SU-DHL-6 (cell line): ENCODE data around the gene BSND.

Source experiments
- H2AFZ ChIP-seq: fragments of 200-600 bp; sonication (generic); 2 replicates; pipeline ENCODE4 v1.6.1; 2014; ENCODE audit warnings: low read depth, mild to moderate bottlenecking, moderate library complexity, mixed read lengths, antibody characterized with exemption, low read length; ENCODE audit not compliant: severe bottlenecking
- H3F3A ChIP-seq: fragments of 200-600 bp; shearing (Covaris generic); 2 replicates; pipeline ENCODE4 v1.6.0; 2016; ENCODE audit warnings: antibody characterized with exemption, mild to moderate bottlenecking; ENCODE audit not compliant: insufficient read depth
- H3K27ac ChIP-seq: fragments of 200-600 bp; sonication (generic); 2 replicates; pipeline ENCODE4 v1.5.1; 2016; ENCODE audit warnings: low read depth, mild to moderate bottlenecking, low read length, moderate library complexity, mixed read lengths
- H3K27me3 ChIP-seq: fragments of 200-600 bp; sonication (generic), shearing (Covaris generic); 2 replicates; pipeline ENCODE4 v1.6.0; 2014; ENCODE audit warnings: mild to moderate bottlenecking, low read length
- H3K36me3 ChIP-seq: fragments of 200-600 bp; sonication (generic); 2 replicates; pipeline ENCODE4 v1.6.1; 2014; ENCODE audit warnings: mild to moderate bottlenecking, low read length, mixed read lengths
- H3K4me2 ChIP-seq: fragments of 300-600, 200-600 bp; shearing (Covaris generic), sonication (generic); 2 replicates; pipeline ENCODE4 v1.6.0; 2014; ENCODE audit warnings: low read length, low read depth, mild to moderate bottlenecking; ENCODE audit not compliant: poor library complexity, severe bottlenecking
- H3K4me3 ChIP-seq: fragments of 200-600 bp; sonication (generic); 2 replicates; pipeline ENCODE4 v1.5.1; 2014; ENCODE audit warnings: antibody characterized with exemption, low read length, mild to moderate bottlenecking, mixed read lengths; ENCODE audit not compliant: insufficient read depth, poor library complexity, severe bottlenecking
- H3K79me2 ChIP-seq: fragments of 200-600 bp; sonication (generic); 2 replicates; pipeline ENCODE4 v1.6.1; 2014; ENCODE audit warnings: mild to moderate bottlenecking, low read length, moderate library complexity; ENCODE audit not compliant: insufficient read depth
- H3K9ac ChIP-seq: fragments of 200-600 bp; sonication (generic); 2 replicates; pipeline ENCODE4 v1.7.0; 2014; ENCODE audit warnings: mild to moderate bottlenecking, low read length
- H3K9me2 ChIP-seq: fragments of 200-600 bp; sonication (generic); replicated peaks from 2 replicates; pipeline ENCODE4 v1.6.1; 2014; ENCODE audit warnings: low read length; ENCODE audit not compliant: insufficient read depth
- H3K9me3 ChIP-seq: fragments of 200-600 bp; sonication (generic); 2 replicates; pipeline ENCODE4 v1.6.1; 2014; ENCODE audit warnings: low read length, mixed read lengths; ENCODE audit not compliant: insufficient read depth
- H4K20me1 ChIP-seq: fragments of 200-600 bp; sonication (generic); 2 replicates; pipeline ENCODE4 v1.6.1; 2014; ENCODE audit warnings: low read depth, mild to moderate bottlenecking, antibody characterized with exemption, low read length, moderate library complexity, mixed read lengths
- CTCF ChIP-seq: fragments of 200-600 bp; sonication (generic); IDR thresholded peaks from one replicate; pipeline ENCODE4 v1.5.1; 2017; ENCODE audit warnings: antibody characterized with exemption, mild to moderate bottlenecking, low read length, moderate library complexity; ENCODE audit not compliant: insufficient read depth, poor library complexity, severe bottlenecking
- EZH2phosphoT487 ChIP-seq: fragments of 200-600 bp; sonication (generic), shearing (Covaris generic); conservative IDR thresholded peaks from 2 replicates; pipeline ENCODE4 v1.6.1; 2018; ENCODE audit warnings: mild to moderate bottlenecking, antibody characterized with exemption, low read length, moderate library complexity, mixed read lengths

Gene BSND

DNA sequence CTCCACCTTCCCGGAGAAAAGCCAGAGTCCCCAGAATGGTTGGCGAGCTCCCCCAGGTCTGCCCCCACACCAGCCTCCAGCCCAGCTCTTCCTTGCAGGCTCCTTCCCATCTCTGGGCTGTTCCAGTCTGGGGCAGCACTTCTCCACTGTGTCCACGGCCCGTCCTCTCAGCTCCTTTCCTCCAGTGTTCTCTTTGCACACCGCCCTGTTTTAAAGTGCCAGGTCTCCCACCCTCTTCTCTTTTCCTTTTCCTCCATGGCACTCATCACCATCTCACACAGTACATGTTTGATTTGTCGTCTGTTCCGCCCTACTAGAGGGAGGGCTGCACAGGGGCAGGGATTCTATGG is 34.5 kb downstream of the BSND start:
- Histone ChIP-seq H3K9ac (no peak overlapping the region), H3F3A (no peaks in the 10 kb centered on the region), H3K4me3 (no peak overlapping the region), H3K27ac (no peak overlapping the region), H3K4me2 (no peak overlapping the region), H4K20me1 (no peaks in the 10 kb centered on the region), H3K27me3 (no peaks in the 10 kb centered on the region), H3K9me2 (no peaks in the 10 kb centered on the region), H3K79me2 (no peaks in the 10 kb centered on the region), H3K36me3 (no peaks in the 10 kb centered on the region), H3K9me3 (no peaks in the 10 kb centered on the region), H2AFZ (no peak overlapping the region)
- no peak for TF ChIP-seq EZH2phosphoT487
- TF ChIP-seq CTCF = no peak

GRCh38 chr1:55034476-55035133 is 35.9 kb downstream of the BSND start:
- Histone ChIP-seq H3F3A (no peaks in the 10 kb centered on the region), H3K79me2 (no peaks in the 10 kb centered on the region), H4K20me1 (no peaks in the 10 kb centered on the region), H3K36me3 (no peaks in the 10 kb centered on the region), H2AFZ (no peak overlapping the region), H3K9ac (no peak overlapping the region), H3K27ac (no peak overlapping the region), H3K9me3 (no peaks in the 10 kb centered on the region), H3K9me2 (no peaks in the 10 kb centered on the region), H3K4me2 (no peak overlapping the region), H3K4me3 (no peak overlapping the region), H3K27me3 (no peaks in the 10 kb centered on the region)
- no peak for TF ChIP-seq CTCF

DNA sequence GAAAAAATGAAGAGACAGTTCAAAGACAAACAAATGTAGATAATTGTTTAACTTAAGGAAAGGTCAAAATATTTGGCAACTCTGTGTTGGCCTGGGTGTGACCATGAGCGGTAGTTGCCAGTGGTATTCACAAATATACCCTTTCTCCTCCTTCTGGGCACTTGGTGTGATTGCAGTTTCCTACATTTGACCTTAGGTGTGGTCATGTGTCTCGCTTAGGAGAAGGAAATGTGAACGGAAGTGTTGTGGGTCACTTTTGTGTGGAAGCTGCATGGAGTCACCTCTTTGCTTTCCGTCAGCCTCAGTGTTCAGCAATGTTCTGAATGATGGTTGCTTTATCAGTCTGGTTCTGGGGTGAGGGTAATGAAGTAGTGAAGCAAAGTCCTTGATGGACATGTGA is 37.2 kb downstream of the BSND start:
- TF ChIP-seq CTCF = no peak
- H3K27me3 ChIP-seq = no peaks in the 10 kb centered on the region
- H3K4me3 ChIP-seq = no peak overlapping the region
- no peak overlapping the region for H2AFZ ChIP-seq
- H3K79me2 ChIP-seq = no peaks in the 10 kb centered on the region
- H3K9me3 ChIP-seq = no peaks in the 10 kb centered on the region
- no peak overlapping the region for H3K27ac ChIP-seq
- no peaks in the 10 kb centered on the region for H3K9me2 ChIP-seq
- no peaks in the 10 kb centered on the region for H4K20me1 ChIP-seq
- no peaks in the 10 kb centered on the region for H3K36me3 ChIP-seq
- no peak overlapping the region for H3K9ac ChIP-seq
- H3K4me2 ChIP-seq = no peak overlapping the region
- no peaks in the 10 kb centered on the region for H3F3A ChIP-seq
